Measurements from ENCODE around the gene SOX13.

Gene SOX13

GRCh38 chr1:204154568-204155255 is 81.8 kb downstream of the SOX13 start:
- DNase-seq = no peak

GRCh38 chr1:204155881-204156280 is 83.0 kb downstream of the SOX13 start:
- no peak for DNase-seq

- no peak for DNase-seq
Observed at GRCh38 chr1:204157962-204158361, 85.0 kb downstream of the SOX13 start.

GRCh38 chr1:204161609-204162493 is 88.9 kb downstream of the SOX13 start:
- no peak for DNase-seq

GRCh38 chr1:204162494-204163074 is 89.7 kb downstream of the SOX13 start:
- peak; percentile 83 for DNase-seq

GRCh38 chr1:204166219-204166618 is 93.3 kb downstream of the SOX13 start, which contains the start of gene REN:
REN (minus strand) TSS chr1:204166337; CDS start chr1:204166293, 44 bp downstream.
- DNase-seq = no peak

- DNase-seq = no peak
Observed at GRCh38 chr1:204167730-204168129, 94.8 kb downstream of the SOX13 start.

GRCh38 chr1:204169858-204170257 is 96.9 kb downstream of the SOX13 start:
- no peak for DNase-seq

- no peak for DNase-seq
Observed at GRCh38 chr1:204170494-204171155, 97.7 kb downstream of the SOX13 start.

GRCh38 chr1:204171751-204172178 is 98.8 kb downstream of the SOX13 start:
- DNase-seq = no peak

GRCh38 chr1:204172404-204173029 is 99.6 kb downstream of the SOX13 start:
- no peak for DNase-seq

- no peak for DNase-seq
Observed at GRCh38 chr1:204174958-204175357, 102.0 kb downstream of the SOX13 start.

- DNase-seq = no peak
Observed at GRCh38 chr1:204176049-204176448, 103.1 kb downstream of the SOX13 start.

GRCh38 chr1:204177133-204177532 is 104.2 kb downstream of the SOX13 start:
- no peak for DNase-seq
